Measurements from ENCODE around the gene GSE1. TPM values are rescaled to one million over a fixed set of nuclear protein-coding genes. Genes with fewer than 3 reads are reported as not detected.

The GSE1 gene
- total and polyA plus RNA-seq, 2 of the 13 experiments (the other 11 are each of a cell fraction or from before 2014, with no cell fraction given), result 16.1 to 31.2 TPM

- Histone ChIP-seq H3K9ac (ENCODE audit: insufficient read depth, low read depth, low read length) (no peak overlapping the region), H2AFZ (ENCODE audit: low read length) (no peak overlapping the region), H3K79me2 (ENCODE audit: insufficient read depth, low read length) (peaks cover 90% of the 10 kb centered on the region), H3K27ac (ENCODE audit: extremely low read length, insufficient read depth, low read length) (no peak overlapping the region), H3K27me3 (ENCODE audit: control insufficient read depth in 1 of 2, insufficient read depth in 2 of 2, low read length in 2 of 2) (no peaks in the 10 kb centered on the region), H3K9me3 (ENCODE audit: low read length) (peaks cover 12% of the 10 kb centered on the region), H3K4me1 (ENCODE audit: insufficient read depth, low read length) (0 out of 2 replicates have a peak, but pooled peaks cover 5% of the 10 kb centered on the region), H4K20me1 (ENCODE audit: insufficient read depth, low read length) (peaks cover 96% of the 10 kb centered on the region; the same call in 1 of the 2 replicates), H3K4me2 (ENCODE audit: low read depth, low read length) (no peak overlapping the region), H3K36me3 (replicated peaks in 1 of 2; ENCODE audit: control insufficient read depth in 1 of 2, insufficient read depth in 2 of 2, low read length in 2 of 2) (peaks cover 21 to 44% of the 10 kb centered on the region in 2 experiments; a peak in 4 of 5 replicates), H3K4me3 (replicated peaks in 1 of 3; ENCODE audit: insufficient read depth in 1 of 3, low read depth in 2 of 3, low read length in 3 of 3) (no peak overlapping the region)
- ChIA-PET POLR2A (no interaction called here), CTCF (ENCODE audit: low intra/inter-chr PET ratio, low total read pairs) (no interaction called here)
- DNase-seq (ENCODE audit: low spot score) (no peak), FAIRE-seq (no peak), ATAC-seq (no peak)
- intact Hi-C loops (cut with micrococcal nuclease; ENCODE audit: unreplicated experiment) (no loop called here), in situ Hi-C loops (cut with HindIII; ENCODE audit: extremely low pct_ligation_motif_present, low pct_unique_long_range_greater_than_20kb) (no loop called here)
- WGBS (ENCODE audit: low lambda C conversion rate), result 100% methylated on average over 5 of the region's 5 CpGs
- TF ChIP-seq ZNF747 (CRISPR knock-in tag; IDR thresholded peaks at IDR 0.05; ENCODE audit: borderline replicate concordance) (no peak), CEBPZ (IDR thresholded peaks at IDR 0.05; ENCODE audit: low read length) (no peak), ZNF709 (CRISPR knock-in tag; IDR thresholded peaks at IDR 0.05) (no peak), SATB2 (CRISPR knock-in tag; IDR thresholded peaks at IDR 0.05) (no peak), ESRRA (CRISPR knock-in tag; IDR thresholded peaks at IDR 0.05; ENCODE audit: low read depth) (no peak), ZNF784 (CRISPR knock-in tag; IDR thresholded peaks at IDR 0.05; ENCODE audit: borderline replicate concordance) (no peak), SUZ12 (IDR thresholded peaks at IDR 0.05; ENCODE audit: low read depth, low read length) (no peak), ZNF562 (CRISPR knock-in tag; IDR thresholded peaks at IDR 0.05; ENCODE audit: borderline replicate concordance) (no peak)
- BruUV-seq (replicated peaks), result no TSS peak
These were observed 16.7 kb downstream of the GSE1 start for GRCh38 chr16:85629853-85630252.
